HG02571 (cell line): ENCODE results near the gene FANCL.
A peak's percentile ranks its signal among the peaks of the same experiment; 100 is the strongest.
"Not testable (repeated sequence)": the region's sequence is repeated elsewhere in the genome, so short reads cannot be mapped to it uniquely, and the experiment has no call there.

ENCODE experiments used
- ATAC-seq: cut with Tn5 transposase; IDR thresholded peaks from one replicate; pipeline ENCODE4 v1.9.1; 2021; ENCODE audit warnings: mild to moderate bottlenecking, moderate library complexity; ENCODE audit not compliant: unreplicated experiment

The FANCL gene

GRCh38 chr2:58240670-58241545 is at the start of gene FANCL:
Gene FANCL, minus strand, starts transcription at chr2:58241325. Its CDS starts 12 bp downstream, at chr2:58241313.
- ATAC-seq, result peak; percentile 73

- ATAC-seq, result no peak
Measured at GRCh38 chr2:58289029-58289428, 47.9 kb upstream of the FANCL start.

- no peak for ATAC-seq
Measured at GRCh38 chr2:58283931-58284330, 42.8 kb upstream of the FANCL start.

- not testable (repeated sequence) for ATAC-seq
Measured at GRCh38 chr2:58275144-58275543, 34.0 kb upstream of the FANCL start.

- ATAC-seq, result no peak
Measured at GRCh38 chr2:58271826-58272225, 30.7 kb upstream of the FANCL start.

GRCh38 chr2:58268685-58269084 is 27.6 kb upstream of the FANCL start:
- no peak for ATAC-seq

- ATAC-seq, result no peak
Measured at GRCh38 chr2:58266211-58266610, 25.1 kb upstream of the FANCL start.

GRCh38 chr2:58261209-58261608 is 20.1 kb upstream of the FANCL start:
- ATAC-seq, result no peak

GRCh38 chr2:58258456-58258855 is 17.3 kb upstream of the FANCL start:
- not testable (repeated sequence) for ATAC-seq

GRCh38 chr2:58251331-58252201 is 10.4 kb upstream of the FANCL start:
- not testable (repeated sequence) for ATAC-seq

- no peak for ATAC-seq
Measured at GRCh38 chr2:58241546-58241864, 380 bp upstream of the FANCL start.

- ATAC-seq, result no peak
Measured at GRCh38 chr2:58239243-58239925, 1.7 kb downstream of the FANCL start.

GRCh38 chr2:58237741-58238140 is 3.4 kb downstream of the FANCL start:
- no peak for ATAC-seq

- no peak for ATAC-seq
Measured at GRCh38 chr2:58235984-58236383, 5.1 kb downstream of the FANCL start.

GRCh38 chr2:58235170-58235569 is 6.0 kb downstream of the FANCL start:
- no peak for ATAC-seq

- no peak for ATAC-seq
Measured at GRCh38 chr2:58228299-58228698, 12.8 kb downstream of the FANCL start.

- ATAC-seq, result no peak
Measured at GRCh38 chr2:58227171-58227917, 13.8 kb downstream of the FANCL start.

- ATAC-seq, result no peak
Measured at GRCh38 chr2:58221909-58222308, 19.2 kb downstream of the FANCL start.

- no peak for ATAC-seq
Measured at GRCh38 chr2:58215429-58215828, 25.7 kb downstream of the FANCL start.

GRCh38 chr2:58210951-58211568 is 30.1 kb downstream of the FANCL start:
- ATAC-seq, result not testable (repeated sequence)
